NT2/D1 (cell line): ENCODE measurements around the gene CDR2L.

Source experiments
- DNase-seq: peaks from one replicate; pipeline ENCODE4 v3.0.0-alpha.2; 2011; ENCODE audit warnings: low read depth, low spot score
- H3K27me3 ChIP-seq: 2 replicates; pipeline ENCODE4 v1.6.0; 2011; ENCODE audit warnings: mild to moderate bottlenecking; ENCODE audit not compliant: insufficient read length, insufficient read depth
- H3K36me3 ChIP-seq: 2 replicates; pipeline ENCODE4 v1.6.1; 2011; ENCODE audit warnings: mild to moderate bottlenecking, low read length, mixed read lengths; ENCODE audit not compliant: insufficient read depth, insufficient read length
- H3K4me1 ChIP-seq: 2 replicates; pipeline ENCODE4 v1.5.1; 2011; ENCODE audit not compliant: insufficient read depth, insufficient read length
- H3K4me3 ChIP-seq: 2 replicates; pipeline ENCODE4 v1.5.1; 2011; ENCODE audit warnings: low read depth; ENCODE audit not compliant: insufficient read length
- H3K9ac ChIP-seq: 2 replicates; pipeline ENCODE4 v1.6.0; 2011; ENCODE audit warnings: low read depth; ENCODE audit not compliant: insufficient read length
- H3K9me3 ChIP-seq: 2 replicates; pipeline ENCODE4 v1.5.1; 2011; ENCODE audit warnings: mild to moderate bottlenecking, low read length; ENCODE audit not compliant: insufficient read depth
- SUZ12 ChIP-seq: IDR thresholded peaks from 2 replicates; pipeline ENCODE4 v1.6.1; 2011; ENCODE audit not compliant: insufficient read length, insufficient read depth; ENCODE audit errors: extremely low read depth
- YY1 ChIP-seq: IDR thresholded peaks from 2 replicates; pipeline ENCODE4 v1.6.1; 2011; ENCODE audit not compliant: insufficient read length, insufficient read depth
- ZNF274 ChIP-seq: IDR thresholded peaks from 2 replicates; pipeline ENCODE4 v1.6.1; 2011; ENCODE audit warnings: mild to moderate bottlenecking, low read depth, low read length

Gene CDR2L

DNA sequence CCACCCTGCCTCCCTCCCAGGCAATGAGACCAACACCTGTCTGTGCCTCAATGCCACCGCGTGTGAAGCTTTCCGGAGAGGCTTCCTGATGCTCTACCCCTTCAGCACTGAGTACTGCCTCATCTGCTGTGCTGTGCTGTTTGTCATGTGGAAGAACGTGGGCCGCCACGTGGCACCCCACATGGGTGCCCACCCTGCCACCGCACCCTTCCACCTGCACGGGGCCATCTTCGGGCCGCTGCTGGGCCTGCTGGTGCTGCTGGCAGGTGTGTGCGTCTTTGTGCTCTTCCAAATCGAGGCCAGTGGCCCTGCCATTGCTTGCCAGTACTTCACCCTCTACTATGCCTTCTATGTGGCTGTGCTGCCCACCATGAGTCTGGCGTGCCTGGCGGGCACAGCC is 40.8 kb upstream of the CDR2L start:
- H3K27me3 ChIP-seq, result peaks cover 7% of the 10 kb centered on the region
- H3K4me3 ChIP-seq, result no peak overlapping the region
- H3K36me3 ChIP-seq, result no peaks in the 10 kb centered on the region
- peaks cover 12% of the 10 kb centered on the region for H3K4me1 ChIP-seq
- no peak for TF ChIP-seq YY1
- TF ChIP-seq ZNF274, result no peak
- TF ChIP-seq SUZ12, result no peak
- no peak overlapping the region for H3K9ac ChIP-seq
- no peaks in the 10 kb centered on the region for H3K9me3 ChIP-seq
- DNase-seq, result no peak

- H3K27me3 ChIP-seq, result peaks cover 3% of the 10 kb centered on the region
- H3K9me3 ChIP-seq, result no peaks in the 10 kb centered on the region
- no peaks in the 10 kb centered on the region for H3K36me3 ChIP-seq
- H3K9ac ChIP-seq, result no peak overlapping the region
- no peak overlapping the region for H3K4me3 ChIP-seq
- DNase-seq, result no peak
- TF ChIP-seq ZNF274, result no peak
- no peak for TF ChIP-seq YY1
- TF ChIP-seq SUZ12, result no peak
- H3K4me1 ChIP-seq, result peaks cover 12% of the 10 kb centered on the region
Observed at GRCh38 chr17:74947041-74947754, 40.2 kb upstream of the CDR2L start.

DNA sequence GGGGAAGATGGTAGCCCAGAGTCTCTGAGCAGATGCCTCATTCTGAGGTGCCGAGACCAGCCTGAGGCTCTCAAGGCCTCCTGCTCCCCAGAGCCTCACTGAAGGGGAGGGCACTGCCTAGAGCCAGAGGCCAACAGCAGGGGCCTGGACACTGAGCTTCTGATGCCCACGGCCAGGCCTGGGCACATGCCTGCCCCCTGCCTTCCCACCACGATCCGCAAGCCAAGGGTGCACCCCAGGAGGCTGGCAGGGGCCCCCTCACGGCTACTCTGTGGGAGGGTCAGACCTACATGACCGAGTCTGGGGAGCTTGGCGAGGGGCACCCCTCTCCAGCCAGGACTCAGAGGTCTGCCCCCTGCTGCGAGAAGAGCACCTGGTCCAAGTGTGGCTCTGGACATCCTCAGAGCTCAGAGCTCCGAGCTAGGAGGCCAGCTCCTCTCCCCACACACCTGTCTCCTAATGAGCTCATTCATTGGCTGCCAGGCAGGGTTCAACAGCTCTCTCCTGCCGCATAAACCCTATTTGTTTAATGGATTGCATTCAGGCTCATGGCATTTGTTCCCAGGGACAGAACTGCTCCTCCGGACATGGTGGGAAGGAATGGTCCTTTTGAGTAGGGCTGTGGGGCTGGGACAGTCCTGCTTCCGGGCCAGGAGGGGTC is 37.8 kb upstream of the CDR2L start:
- Histone ChIP-seq H3K9ac (no peak overlapping the region), H3K36me3 (no peaks in the 10 kb centered on the region), H3K4me3 (no peak overlapping the region), H3K4me1 (peaks cover 17% of the 10 kb centered on the region), H3K9me3 (no peaks in the 10 kb centered on the region), H3K27me3 (no peaks in the 10 kb centered on the region)
- TF ChIP-seq ZNF274 (no peak), YY1 (no peak), SUZ12 (no peak)
- DNase-seq, result no peak

DNA sequence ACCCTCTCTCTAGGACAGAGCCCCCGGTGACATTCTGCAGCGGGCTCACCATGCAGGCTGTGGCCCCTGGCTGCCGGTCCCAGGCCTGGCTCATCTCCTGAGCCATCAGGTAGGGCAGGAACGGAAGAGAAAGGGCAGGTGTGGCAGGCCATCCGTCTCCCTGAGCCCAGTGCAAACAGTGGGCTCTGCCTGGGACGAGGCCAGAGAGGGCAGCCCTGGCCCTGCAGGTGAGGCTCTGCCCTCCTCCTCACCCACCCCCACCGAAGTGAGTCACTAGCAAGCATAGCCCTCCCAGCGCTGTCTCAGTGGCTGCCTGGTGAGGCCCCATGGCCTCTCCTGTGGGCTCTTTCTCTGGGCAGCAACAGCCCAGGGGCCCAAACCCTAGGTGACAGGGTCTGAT is 37.2 kb upstream of the CDR2L start:
- Histone ChIP-seq H3K9me3 (no peaks in the 10 kb centered on the region), H3K4me3 (no peak overlapping the region), H3K9ac (peak overlapping the region; percentile 25), H3K36me3 (no peaks in the 10 kb centered on the region), H3K27me3 (no peaks in the 10 kb centered on the region), H3K4me1 (peaks cover 17% of the 10 kb centered on the region)
- TF ChIP-seq SUZ12 (no peak), ZNF274 (no peak), YY1 (no peak)
- no peak for DNase-seq

DNA sequence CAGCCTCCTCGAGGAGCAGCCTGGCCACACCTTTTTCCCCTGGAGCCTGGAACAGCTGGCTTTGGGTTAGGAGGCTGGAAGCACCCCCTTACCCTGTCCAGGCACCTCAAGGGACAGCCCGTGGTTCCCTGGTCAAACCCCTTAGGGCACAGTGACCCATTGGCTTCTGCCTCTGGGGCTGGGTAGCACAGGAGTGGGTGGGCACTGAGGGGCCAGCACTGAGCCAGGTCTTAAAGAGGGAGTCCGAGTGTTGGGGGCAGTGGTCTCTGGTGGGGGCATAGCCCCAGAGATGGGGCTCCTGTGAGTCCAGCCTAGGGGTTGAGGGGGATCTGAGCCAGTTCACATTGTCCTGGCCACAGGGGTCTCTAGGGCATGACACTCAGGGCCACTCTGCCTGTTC is 36.4 kb upstream of the CDR2L start:
- no peak for DNase-seq
- TF ChIP-seq SUZ12 (no peak), ZNF274 (no peak), YY1 (no peak)
- H3K4me3 ChIP-seq, result no peak overlapping the region
- no peaks in the 10 kb centered on the region for H3K36me3 ChIP-seq
- H3K9me3 ChIP-seq, result no peaks in the 10 kb centered on the region
- no peaks in the 10 kb centered on the region for H3K27me3 ChIP-seq
- H3K4me1 ChIP-seq, result peaks cover 17% of the 10 kb centered on the region
- H3K9ac ChIP-seq, result peak overlapping the region; percentile 26

DNA sequence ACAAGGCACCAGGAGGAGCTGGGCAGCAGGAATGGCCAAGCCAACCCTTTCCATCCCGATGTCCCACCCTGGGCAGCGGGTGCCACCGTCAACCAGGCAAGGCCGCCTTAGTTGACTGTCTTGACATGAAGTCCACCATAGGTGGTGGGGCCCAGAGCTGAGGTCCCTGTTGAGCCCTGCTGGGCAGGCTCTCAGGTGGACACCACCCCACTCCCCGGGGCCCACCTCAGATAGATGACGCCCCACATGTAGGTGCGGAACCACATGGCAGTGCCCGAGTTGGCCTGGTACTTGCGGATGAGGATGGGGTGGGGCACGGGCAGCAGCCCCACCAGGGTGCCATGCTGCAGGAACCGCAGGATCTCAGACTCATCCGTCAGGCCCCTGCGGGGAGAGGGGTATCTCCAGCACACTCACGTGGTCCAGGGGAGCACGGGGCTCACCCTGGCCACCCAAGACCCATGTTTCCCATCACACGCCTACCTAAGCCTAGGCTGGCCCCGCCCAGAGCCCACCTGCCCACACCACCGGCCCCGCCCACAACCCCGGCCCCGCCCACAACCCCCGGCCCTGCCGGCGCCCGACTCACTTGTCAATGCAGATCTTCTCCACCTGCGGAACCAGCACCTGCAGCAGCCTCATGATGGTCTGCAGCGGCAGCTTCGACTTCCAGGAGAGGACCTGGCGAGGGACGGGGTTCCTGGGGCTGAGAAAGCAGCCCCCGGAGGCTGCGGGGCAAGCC is 35.6 kb upstream of the CDR2L start:
- Histone ChIP-seq H3K9ac (no peak overlapping the region), H3K4me3 (no peak overlapping the region), H3K4me1 (peaks cover 17% of the 10 kb centered on the region), H3K9me3 (no peaks in the 10 kb centered on the region), H3K27me3 (no peaks in the 10 kb centered on the region), H3K36me3 (no peaks in the 10 kb centered on the region)
- no peak for DNase-seq
- TF ChIP-seq YY1 (no peak), ZNF274 (no peak), SUZ12 (no peak)

DNA sequence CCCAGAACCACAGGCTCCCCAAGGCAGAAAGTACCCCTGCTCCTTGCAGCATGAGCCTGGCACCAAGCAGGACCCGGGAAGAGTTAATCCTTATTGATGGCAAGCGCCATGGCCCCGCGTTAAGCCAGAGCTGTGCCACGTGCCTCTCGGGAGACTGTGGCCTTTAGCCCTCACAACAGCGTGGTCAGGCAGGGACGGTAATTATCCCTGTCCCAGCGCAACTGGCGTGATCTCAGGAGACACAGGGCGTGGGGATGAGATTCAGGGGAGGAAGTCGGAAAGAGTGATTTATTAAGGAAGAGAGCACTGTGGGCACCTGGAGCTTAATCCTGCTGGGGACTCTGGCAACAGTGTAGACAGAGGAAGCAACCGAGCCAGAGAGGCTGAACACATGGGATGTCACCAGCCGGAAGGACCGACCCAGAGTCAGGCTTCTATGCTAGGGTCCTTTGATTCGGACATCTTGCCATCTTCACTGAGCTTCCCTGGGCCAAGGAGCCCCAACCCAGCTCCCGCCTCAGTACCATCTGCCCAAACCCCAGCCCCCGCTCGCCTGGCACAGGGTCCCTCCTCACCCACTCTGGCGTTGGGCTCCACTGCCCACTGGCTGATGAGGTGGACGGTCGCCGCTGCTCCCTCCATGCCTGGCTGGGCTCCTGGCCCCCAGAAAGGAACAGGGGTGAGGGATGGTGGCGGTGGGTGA is 34.9 kb upstream of the CDR2L start:
- TF ChIP-seq SUZ12, result no peak
- TF ChIP-seq YY1, result no peak
- TF ChIP-seq ZNF274, result no peak
- no peaks in the 10 kb centered on the region for H3K27me3 ChIP-seq
- no peak for DNase-seq
- H3K9ac ChIP-seq, result no peak overlapping the region
- H3K4me3 ChIP-seq, result no peak overlapping the region
- H3K4me1 ChIP-seq, result peaks cover 17% of the 10 kb centered on the region
- no peaks in the 10 kb centered on the region for H3K36me3 ChIP-seq
- H3K9me3 ChIP-seq, result no peaks in the 10 kb centered on the region
